Measurements from ENCODE around the gene CCDC192.

The CCDC192 gene

GRCh38 chr5:127941646-127942045 is 238.5 kb downstream of the CCDC192 start:
- Mint-ChIP-seq H3K27ac (no peak overlapping the region), H3K4me3 (no peak overlapping the region), H3K4me1 (no peaks in the 10 kb centered on the region)

GRCh38 chr5:127942246-127943060 is 239.3 kb downstream of the CCDC192 start:
- no peaks in the 10 kb centered on the region for H3K9me3 Mint-ChIP-seq
- H3K27ac Mint-ChIP-seq, result no peak overlapping the region
- no peak overlapping the region for H3K4me3 Mint-ChIP-seq
- no peaks in the 10 kb centered on the region for H3K36me3 Mint-ChIP-seq
- no peaks in the 10 kb centered on the region for H3K4me1 Mint-ChIP-seq
- H3K27me3 Mint-ChIP-seq, result no peaks in the 10 kb centered on the region

More at GRCh38 chr5:127941646-127942045, 238.5 kb downstream of the CCDC192 start:
- Mint-ChIP-seq H3K9me3 (no peaks in the 10 kb centered on the region), H3K36me3 (no peaks in the 10 kb centered on the region), H3K27me3 (no peaks in the 10 kb centered on the region)

GRCh38 chr5:127943061-127943371 is 239.8 kb downstream of the CCDC192 start:
- H3K36me3 Mint-ChIP-seq, result no peaks in the 10 kb centered on the region
- no peaks in the 10 kb centered on the region for H3K4me1 Mint-ChIP-seq
- no peak overlapping the region for H3K4me3 Mint-ChIP-seq
- no peaks in the 10 kb centered on the region for H3K27me3 Mint-ChIP-seq
- no peaks in the 10 kb centered on the region for H3K9me3 Mint-ChIP-seq
- no peak overlapping the region for H3K27ac Mint-ChIP-seq

DNA sequence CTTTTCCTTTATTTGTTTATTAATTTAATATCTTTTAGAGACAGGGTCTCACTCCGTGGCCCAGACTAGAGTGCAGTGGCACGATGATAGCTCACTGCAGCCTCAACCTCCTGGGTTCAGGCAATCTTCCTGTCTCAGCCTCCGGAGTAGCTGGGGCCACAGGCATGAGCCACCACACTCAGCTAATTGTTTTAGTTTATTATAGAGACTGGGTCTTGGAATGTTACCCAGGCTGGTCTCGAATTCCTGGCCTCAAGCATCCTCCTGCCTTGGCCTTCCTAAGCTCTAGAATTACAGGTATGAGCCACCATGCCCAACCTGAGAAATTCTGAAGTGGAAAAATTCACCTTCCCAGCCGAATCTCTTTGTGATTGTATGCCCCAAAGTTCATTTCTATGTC is 240.9 kb downstream of the CCDC192 start:
- no peaks in the 10 kb centered on the region for H3K27me3 Mint-ChIP-seq
- no peaks in the 10 kb centered on the region for H3K4me1 Mint-ChIP-seq
- no peak overlapping the region for H3K4me3 Mint-ChIP-seq
- no peaks in the 10 kb centered on the region for H3K9me3 Mint-ChIP-seq
- no peak overlapping the region for H3K27ac Mint-ChIP-seq
- no peaks in the 10 kb centered on the region for H3K36me3 Mint-ChIP-seq

DNA sequence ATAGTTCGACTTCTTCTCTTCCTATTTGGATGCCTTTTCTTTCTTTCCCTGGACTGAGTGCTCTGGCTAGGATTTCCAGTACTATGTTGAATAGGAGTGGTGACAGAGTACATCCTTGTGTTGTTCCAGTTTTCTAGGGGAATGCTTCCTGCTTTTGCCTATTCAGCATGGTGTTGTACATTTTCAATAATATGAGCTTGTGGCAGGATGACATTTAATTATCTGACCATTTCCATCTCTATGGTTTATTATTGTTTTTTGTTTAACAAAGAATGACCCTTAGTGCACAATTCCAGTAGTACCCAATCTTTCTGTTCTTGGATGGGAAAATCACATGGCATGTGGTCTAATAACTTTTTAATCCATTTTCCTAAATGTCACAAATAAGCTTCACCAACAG is 244.8 kb downstream of the CCDC192 start:
- H3K9me3 Mint-ChIP-seq, result no peaks in the 10 kb centered on the region
- no peak overlapping the region for H3K27ac Mint-ChIP-seq
- no peaks in the 10 kb centered on the region for H3K27me3 Mint-ChIP-seq
- H3K4me3 Mint-ChIP-seq, result no peak overlapping the region
- H3K36me3 Mint-ChIP-seq, result peaks cover 10% of the 10 kb centered on the region
- no peaks in the 10 kb centered on the region for H3K4me1 Mint-ChIP-seq

DNA sequence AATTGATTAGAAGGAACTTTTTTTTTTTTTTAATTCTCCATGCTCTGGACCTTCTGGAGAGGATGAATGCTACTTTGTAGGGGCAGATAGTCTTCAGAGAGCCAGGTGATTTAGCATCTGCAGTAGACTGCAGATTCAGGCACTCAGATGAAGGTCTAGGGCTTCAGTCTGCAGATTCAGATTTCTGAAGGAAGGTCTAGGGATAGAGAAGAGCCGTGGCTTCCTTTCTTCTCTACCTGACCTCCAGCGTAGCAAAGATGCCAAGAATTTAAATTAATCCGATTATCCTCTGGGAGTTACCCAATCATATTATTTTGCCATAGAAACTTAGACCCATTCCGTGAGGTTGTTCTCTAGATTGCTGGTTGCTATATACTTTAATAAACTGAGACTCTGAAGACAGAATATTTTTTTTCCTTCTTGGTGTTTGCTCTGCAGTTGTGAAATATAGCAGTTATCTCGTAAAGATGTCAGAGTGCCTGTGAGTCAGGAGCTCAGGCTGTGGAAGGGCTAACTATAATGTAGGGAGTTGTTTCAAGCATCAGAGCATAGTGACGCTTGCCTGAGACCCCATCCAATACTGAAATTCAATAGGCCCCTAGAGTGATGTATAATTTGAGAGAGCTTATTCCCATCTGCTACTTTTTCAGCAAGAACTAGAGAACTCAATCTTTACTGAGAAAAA is 247.7 kb downstream of the CCDC192 start:
- H3K27ac Mint-ChIP-seq, result no peak overlapping the region
- H3K27me3 Mint-ChIP-seq, result no peaks in the 10 kb centered on the region
- H3K4me1 Mint-ChIP-seq, result no peaks in the 10 kb centered on the region
- H3K36me3 Mint-ChIP-seq, result peaks cover 18% of the 10 kb centered on the region
- H3K9me3 Mint-ChIP-seq, result no peaks in the 10 kb centered on the region
- H3K4me3 Mint-ChIP-seq, result no peak overlapping the region

- Mint-ChIP-seq H3K27me3 (no peaks in the 10 kb centered on the region), H3K27ac (no peak overlapping the region), H3K36me3 (peaks cover 23% of the 10 kb centered on the region)
These were observed 248.6 kb downstream of the CCDC192 start for GRCh38 chr5:127951791-127952190.

GRCh38 chr5:127957183-127957582 is 254.0 kb downstream of the CCDC192 start:
- H3K27ac Mint-ChIP-seq, result no peak overlapping the region

More at GRCh38 chr5:127951791-127952190, 248.6 kb downstream of the CCDC192 start:
- H3K4me1 Mint-ChIP-seq, result no peaks in the 10 kb centered on the region
- H3K9me3 Mint-ChIP-seq, result no peaks in the 10 kb centered on the region
- no peak overlapping the region for H3K4me3 Mint-ChIP-seq

DNA sequence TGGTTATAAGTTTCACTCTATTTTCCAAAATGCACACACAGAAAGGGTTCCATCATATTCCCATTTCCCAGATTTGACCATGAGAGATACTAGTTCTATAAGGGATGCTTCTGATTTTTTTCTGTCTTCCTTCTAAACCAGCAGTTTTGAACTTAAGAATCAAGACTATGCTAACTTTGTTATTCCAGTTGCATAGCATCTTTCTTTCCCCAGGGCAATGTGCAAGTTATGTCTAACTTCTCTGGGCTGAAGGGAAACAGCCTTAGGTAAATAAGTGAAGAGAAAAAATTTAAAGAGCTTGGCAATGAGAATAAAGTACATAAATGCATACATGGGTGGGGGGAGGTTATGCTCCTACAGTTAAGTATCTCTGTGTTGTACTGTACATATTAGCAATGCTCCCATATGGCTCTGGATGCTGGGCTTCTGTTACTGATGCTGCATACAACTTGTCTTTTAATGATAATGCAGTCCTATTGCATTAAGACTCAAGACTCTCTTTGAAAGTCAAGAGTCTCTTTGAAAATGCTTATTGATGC is 254.6 kb downstream of the CCDC192 start:
- no peak overlapping the region for H3K4me3 Mint-ChIP-seq
- no peak overlapping the region for H3K27ac Mint-ChIP-seq
- H3K27me3 Mint-ChIP-seq, result no peaks in the 10 kb centered on the region
- H3K9me3 Mint-ChIP-seq, result no peaks in the 10 kb centered on the region
- H3K36me3 Mint-ChIP-seq, result peaks cover 19% of the 10 kb centered on the region
- peaks cover 29% of the 10 kb centered on the region for H3K4me1 Mint-ChIP-seq

More at GRCh38 chr5:127957183-127957582, 254.0 kb downstream of the CCDC192 start:
- Mint-ChIP-seq H3K4me1 (peaks cover 29% of the 10 kb centered on the region), H3K4me3 (no peak overlapping the region), H3K36me3 (peaks cover 18% of the 10 kb centered on the region), H3K9me3 (no peaks in the 10 kb centered on the region), H3K27me3 (no peaks in the 10 kb centered on the region)

DNA sequence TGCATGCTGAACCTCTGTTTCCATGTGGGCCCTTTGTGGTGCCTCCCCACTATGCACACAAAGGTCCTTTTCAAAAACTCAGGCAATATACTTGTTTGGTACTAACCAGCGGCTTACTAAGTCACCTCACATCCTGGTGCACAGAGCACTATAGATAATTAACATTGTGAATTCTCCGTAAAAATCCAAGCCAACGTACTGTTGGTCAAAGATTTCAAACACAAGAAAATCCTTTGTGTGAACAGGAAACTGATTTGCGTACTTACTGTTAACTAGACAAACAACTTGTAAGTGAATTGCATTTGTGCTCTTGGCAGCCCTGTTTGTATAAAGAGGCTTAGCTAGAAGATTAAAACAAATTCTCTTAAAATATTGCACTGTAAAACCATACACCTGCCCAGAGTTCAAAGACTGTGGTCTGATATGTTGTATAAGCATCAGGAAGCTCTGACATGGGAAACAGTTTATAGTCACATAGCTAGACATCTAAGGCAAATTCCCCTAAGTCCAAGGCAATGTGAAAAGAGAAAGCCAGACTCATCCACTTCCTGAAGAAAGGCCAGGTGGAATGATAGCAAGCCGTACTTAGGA is 255.3 kb downstream of the CCDC192 start:
- H3K27me3 Mint-ChIP-seq, result no peaks in the 10 kb centered on the region
- H3K27ac Mint-ChIP-seq, result no peak overlapping the region
- peaks cover 21% of the 10 kb centered on the region for H3K36me3 Mint-ChIP-seq
- peaks cover 29% of the 10 kb centered on the region for H3K4me1 Mint-ChIP-seq
- no peak overlapping the region for H3K4me3 Mint-ChIP-seq
- no peaks in the 10 kb centered on the region for H3K9me3 Mint-ChIP-seq

- H3K36me3 Mint-ChIP-seq, result peaks cover 23% of the 10 kb centered on the region
These were observed 256.1 kb downstream of the CCDC192 start for GRCh38 chr5:127959152-127959764.

DNA sequence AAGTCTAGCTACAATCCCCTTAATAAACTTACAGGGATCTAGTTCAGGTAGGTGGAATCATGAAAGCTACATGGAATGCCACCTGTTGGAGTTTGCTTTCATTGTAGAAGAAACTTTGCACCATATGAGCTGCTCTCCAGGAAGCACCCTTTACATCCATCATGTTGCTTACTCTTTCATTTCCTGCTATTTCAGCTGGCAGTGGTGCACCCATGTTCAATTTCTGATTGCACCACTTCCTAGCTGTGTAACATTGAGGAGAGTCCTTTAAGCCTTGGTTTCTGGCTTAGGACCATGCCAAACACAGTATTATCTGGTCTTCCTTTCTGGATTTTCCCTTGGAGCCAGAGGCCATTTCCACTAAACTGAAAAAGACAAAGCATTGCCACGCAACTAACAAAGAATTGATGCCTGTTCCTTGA is 257.1 kb downstream of the CCDC192 start:
- H3K9me3 Mint-ChIP-seq, result no peaks in the 10 kb centered on the region

More at GRCh38 chr5:127959152-127959764, 256.1 kb downstream of the CCDC192 start:
- no peak overlapping the region for H3K4me3 Mint-ChIP-seq
- H3K4me1 Mint-ChIP-seq, result peaks cover 29% of the 10 kb centered on the region
- H3K9me3 Mint-ChIP-seq, result no peaks in the 10 kb centered on the region
- no peak overlapping the region for H3K27ac Mint-ChIP-seq
- H3K27me3 Mint-ChIP-seq, result no peaks in the 10 kb centered on the region

GRCh38 chr5:127961006-127961762 is 258.0 kb downstream of the CCDC192 start:
- H3K27me3 Mint-ChIP-seq, result no peaks in the 10 kb centered on the region
- H3K4me3 Mint-ChIP-seq, result no peak overlapping the region

More for the DNA sequence above, 257.1 kb downstream of the CCDC192 start:
- Mint-ChIP-seq H3K36me3 (peaks cover 24% of the 10 kb centered on the region), H3K4me3 (no peak overlapping the region), H3K27me3 (no peaks in the 10 kb centered on the region), H3K27ac (no peak overlapping the region), H3K4me1 (peaks cover 29% of the 10 kb centered on the region)

GRCh38 chr5:127961763-127962145 is 258.6 kb downstream of the CCDC192 start:
- peaks cover 6% of the 10 kb centered on the region for H3K9me3 Mint-ChIP-seq
- no peak overlapping the region for H3K27ac Mint-ChIP-seq
- H3K27me3 Mint-ChIP-seq, result no peaks in the 10 kb centered on the region

More at GRCh38 chr5:127961006-127961762, 258.0 kb downstream of the CCDC192 start:
- H3K27ac Mint-ChIP-seq, result no peak overlapping the region
- H3K4me1 Mint-ChIP-seq, result peaks cover 29% of the 10 kb centered on the region
- H3K9me3 Mint-ChIP-seq, result peaks cover 6% of the 10 kb centered on the region
- H3K36me3 Mint-ChIP-seq, result peaks cover 23% of the 10 kb centered on the region

DNA sequence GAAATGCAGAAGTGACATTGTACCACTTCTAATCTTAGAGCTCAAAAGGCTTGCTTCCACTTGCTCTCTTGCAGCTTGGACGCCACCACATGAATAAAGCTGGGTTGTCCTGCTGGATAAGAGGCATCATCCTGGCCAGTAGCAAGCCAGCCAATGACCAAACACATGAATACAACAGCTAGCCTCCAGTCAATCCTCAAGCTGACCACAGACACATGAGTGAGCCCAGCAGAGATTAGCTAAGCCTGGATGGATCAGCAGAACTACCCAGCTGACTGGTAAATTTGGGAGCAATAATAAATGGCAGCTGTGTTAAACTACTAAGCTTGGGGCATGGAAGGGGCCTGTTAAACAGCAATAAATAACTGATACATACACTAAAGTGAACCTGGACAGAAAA is 259.3 kb downstream of the CCDC192 start:
- H3K36me3 Mint-ChIP-seq, result peaks cover 20% of the 10 kb centered on the region
- H3K9me3 Mint-ChIP-seq, result peaks cover 11% of the 10 kb centered on the region
- peaks cover 29% of the 10 kb centered on the region for H3K4me1 Mint-ChIP-seq

More at GRCh38 chr5:127961763-127962145, 258.6 kb downstream of the CCDC192 start:
- H3K4me1 Mint-ChIP-seq, result peaks cover 29% of the 10 kb centered on the region
- peaks cover 20% of the 10 kb centered on the region for H3K36me3 Mint-ChIP-seq
- H3K4me3 Mint-ChIP-seq, result no peak overlapping the region

More for the DNA sequence above, 259.3 kb downstream of the CCDC192 start:
- no peaks in the 10 kb centered on the region for H3K27me3 Mint-ChIP-seq
- no peak overlapping the region for H3K4me3 Mint-ChIP-seq
- H3K27ac Mint-ChIP-seq, result no peak overlapping the region

All from activated naive CD4-positive, alpha-beta T cell treated with anti-CD3 and anti-CD28 coated beads, Interleukin-2, amount 50 U/mL, for 24 hours (primary cell).